ENCODE results near the gene REXO1. TPM values are rescaled to one million over a fixed set of nuclear protein-coding genes. Genes with fewer than 3 reads are reported as not detected.

Gene REXO1
- total RNA-seq, 1 experiment from 2014 or later: 52.2 TPM

- CTCF ChIA-PET: no interaction called here
Measured at GRCh38 chr19:1823539-1824251, 24.6 kb downstream of the REXO1 start.

More at GRCh38 chr19:1823539-1824251, 24.6 kb downstream of the REXO1 start:
- Histone ChIP-seq H4K20me1 (ENCODE audit: insufficient read depth) (no peaks in the 10 kb centered on the region), H3K79me2 (ENCODE audit: insufficient read depth, low read length) (peaks cover 7% of the 10 kb centered on the region; the same call in 1 of the 2 replicates), H3K4me1 (ENCODE audit: control insufficient read depth in 1 of 2, insufficient read depth in 2 of 2, low read length in 2 of 2) (peaks cover 4 to 7% of the 10 kb centered on the region in 2 experiments; a peak in 3 of 4 replicates), H3K9me3 (ENCODE audit: control insufficient read depth in 1 of 2, insufficient read depth in 1 of 2, low read depth in 1 of 2, low read length in 2 of 2) (no peaks in the 10 kb centered on the region), H3K36me3 (ENCODE audit: control insufficient read depth in 1 of 2, insufficient read depth in 2 of 2, low read length in 2 of 2) (peaks cover 9 to 14% of the 10 kb centered on the region in 2 experiments), H3K4me2 (ENCODE audit: low read length) (no peak overlapping the region), H3K27ac (ENCODE audit: low read depth, low read length) (peak overlapping the region; percentile 22; the same call in 1 of the 2 replicates), H3K9me2 (ENCODE audit: insufficient read depth) (no peaks in the 10 kb centered on the region), H3K4me3 (replicated peaks in 1 of 2; ENCODE audit: low read depth in 1 of 2, low read length in 2 of 2) (no peak overlapping the region), H2AFZ (ENCODE audit: low read depth, low read length, poor library complexity, severe bottlenecking) (no peak overlapping the region), H3K9ac (ENCODE audit: low read length) (no peak overlapping the region), H3K27me3 (ENCODE audit: insufficient read depth, low read length) (no peaks in the 10 kb centered on the region)
- no peak for ATAC-seq
- RAD21 ChIA-PET (ENCODE audit: low non-redundant PET in 1 of 2, low total read pairs in 2 of 2, uncharacterized antibody in 2 of 2, unreplicated experiment in 2 of 2): no interaction called here
- POLR2A ChIA-PET: no interaction called here
- no TSS peak for BruUV-seq (replicated peaks)
- intact Hi-C loops (cut with micrococcal nuclease): no loop called here
- TF ChIP-seq REST (IDR thresholded peaks at IDR 0.05; ENCODE audit: low read depth): no peak
- TF ChIP-seq POLR2A (IDR thresholded peaks at IDR 0.05; ENCODE audit: borderline replicate concordance, extremely low read depth, insufficient read depth, insufficient read length): no peak
- TF ChIP-seq CEBPB (IDR thresholded peaks at IDR 0.05; ENCODE audit: low read depth): no peak
- TF ChIP-seq CBX3 (IDR thresholded peaks at IDR 0.05; ENCODE audit: low read depth): no peak
- TF ChIP-seq MAX (IDR thresholded peaks at IDR 0.05): no peak
- no peak for TF ChIP-seq ZBTB33 (IDR thresholded peaks at IDR 0.05; ENCODE audit: extremely low read depth, insufficient replicate concordance, low read length)
- TF ChIP-seq EZH2 (IDR thresholded peaks at IDR 0.05): no peak
- no peak for TF ChIP-seq YY1 (IDR thresholded peaks at IDR 0.05; ENCODE audit: extremely low read depth, insufficient replicate concordance, low read depth, low read length)
- no peak for TF ChIP-seq ATF3 (IDR thresholded peaks at IDR 0.05)
- TF ChIP-seq EZH2phosphoT487 (IDR thresholded peaks at IDR 0.05; ENCODE audit: borderline replicate concordance): no peak
- TF ChIP-seq POLR2AphosphoS5 (IDR thresholded peaks at IDR 0.05; ENCODE audit: low read depth, low read length): no peak
- no peak for TF ChIP-seq ZFX (IDR thresholded peaks at IDR 0.05)
- no peak for TF ChIP-seq TCF7L2 (IDR thresholded peaks at IDR 0.05; ENCODE audit: borderline replicate concordance, extremely low read depth, insufficient read depth, insufficient read length)
- TF ChIP-seq EGR1 (IDR thresholded peaks at IDR 0.05; ENCODE audit: low read depth): no peak
- TF ChIP-seq ZNF274 (IDR thresholded peaks at IDR 0.05; ENCODE audit: low read depth, low read length): no peak
- TF ChIP-seq SIN3A (IDR thresholded peaks at IDR 0.05; ENCODE audit: low read depth): no peak
- no peak for TF ChIP-seq ELF1 (IDR thresholded peaks at IDR 0.05; ENCODE audit: borderline replicate concordance, low read depth)
- no peak for TF ChIP-seq RAD21 (IDR thresholded peaks at IDR 0.05; ENCODE audit: low read depth)
- no peak for TF ChIP-seq SP1 (IDR thresholded peaks at IDR 0.05; ENCODE audit: low read depth)
- no peak for DNase-seq (ENCODE audit: low read depth, low spot score)
